GM10266 (cell line): ENCODE data around the gene ZFAND6.

Source experiments
- DNase-seq: peaks from one replicate; pipeline ENCODE4 v3.0.0; 2012; ENCODE audit errors: extremely low spot score
- TF ChIP-seq, protein P1 (sequence below): IDR thresholded peaks from 2 replicates; pipeline ENCODE4 v1.5.1; 2012; ENCODE audit warnings: mild to moderate bottlenecking, low read depth; ENCODE audit not compliant: control insufficient read depth, insufficient read depth; ENCODE audit errors: missing control alignments

The ZFAND6 gene

GRCh38 chr15:80071652-80072051 lies 12.2 kb downstream of the ZFAND6 start:
- TF ChIP-seq, protein P1, sequence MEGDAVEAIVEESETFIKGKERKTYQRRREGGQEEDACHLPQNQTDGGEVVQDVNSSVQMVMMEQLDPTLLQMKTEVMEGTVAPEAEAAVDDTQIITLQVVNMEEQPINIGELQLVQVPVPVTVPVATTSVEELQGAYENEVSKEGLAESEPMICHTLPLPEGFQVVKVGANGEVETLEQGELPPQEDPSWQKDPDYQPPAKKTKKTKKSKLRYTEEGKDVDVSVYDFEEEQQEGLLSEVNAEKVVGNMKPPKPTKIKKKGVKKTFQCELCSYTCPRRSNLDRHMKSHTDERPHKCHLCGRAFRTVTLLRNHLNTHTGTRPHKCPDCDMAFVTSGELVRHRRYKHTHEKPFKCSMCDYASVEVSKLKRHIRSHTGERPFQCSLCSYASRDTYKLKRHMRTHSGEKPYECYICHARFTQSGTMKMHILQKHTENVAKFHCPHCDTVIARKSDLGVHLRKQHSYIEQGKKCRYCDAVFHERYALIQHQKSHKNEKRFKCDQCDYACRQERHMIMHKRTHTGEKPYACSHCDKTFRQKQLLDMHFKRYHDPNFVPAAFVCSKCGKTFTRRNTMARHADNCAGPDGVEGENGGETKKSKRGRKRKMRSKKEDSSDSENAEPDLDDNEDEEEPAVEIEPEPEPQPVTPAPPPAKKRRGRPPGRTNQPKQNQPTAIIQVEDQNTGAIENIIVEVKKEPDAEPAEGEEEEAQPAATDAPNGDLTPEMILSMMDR, result no peak
- no peak for DNase-seq

GRCh38 chr15:80072285-80072994 lies 13.0 kb downstream of the ZFAND6 start:
- peak; percentile 35 for DNase-seq
- TF ChIP-seq, protein P1, result no peak

- TF ChIP-seq, protein P1, result no peak
- no peak for DNase-seq
These were observed 13.7 kb downstream of the ZFAND6 start for GRCh38 chr15:80073197-80073596.

- DNase-seq, result no peak
- TF ChIP-seq, protein P1, result no peak
These were observed 17.1 kb downstream of the ZFAND6 start for GRCh38 chr15:80076321-80077318.

- DNase-seq, result no peak
- TF ChIP-seq, protein P1, result no peak
These were observed 21.9 kb downstream of the ZFAND6 start for GRCh38 chr15:80081390-80081789.

DNA sequence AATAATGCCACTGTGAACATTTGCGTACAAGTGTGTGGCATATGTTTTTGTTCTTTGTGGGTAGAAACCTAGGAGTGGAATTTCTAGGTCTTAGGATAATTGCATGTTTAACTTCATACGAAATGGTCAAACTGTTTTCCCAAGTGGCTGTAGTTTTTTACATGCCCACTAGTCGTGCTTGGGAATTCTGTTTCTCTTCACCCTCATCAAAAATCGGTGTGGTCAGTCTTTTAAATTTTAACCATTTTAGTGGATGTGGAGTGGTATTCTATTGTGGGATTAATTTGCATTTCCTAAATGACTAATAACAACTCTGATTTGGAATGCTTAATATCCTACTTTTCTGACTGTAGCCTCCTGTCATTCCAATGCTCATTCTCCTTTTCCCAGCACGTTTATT lies 27.6 kb downstream of the ZFAND6 start:
- no peak for DNase-seq
- TF ChIP-seq, protein P1, result no peak
